HG03571 (cell line): Measurements from ENCODE around the gene MERTK.

Experiments used
- ATAC-seq: cut with Tn5 transposase; IDR thresholded peaks from one replicate; pipeline ENCODE4 v1.9.1; 2021; ENCODE audit not compliant: unreplicated experiment

Gene MERTK

DNA sequence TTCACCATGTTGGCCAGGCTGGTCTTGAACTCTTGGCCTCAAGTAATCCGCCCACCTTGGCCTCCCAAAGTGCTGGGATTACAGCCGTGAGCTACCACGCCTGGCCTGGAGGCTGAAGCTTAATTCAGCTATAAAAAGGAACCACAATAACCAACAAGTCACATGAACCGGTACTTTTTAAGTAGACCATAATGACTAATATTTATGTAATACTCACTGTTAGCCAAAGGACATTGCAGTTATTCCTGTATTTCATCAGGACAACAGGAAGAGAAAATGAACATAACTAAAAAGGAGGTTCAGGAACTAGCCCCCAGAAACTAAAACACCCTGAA lies 107.6 kb downstream of the MERTK start:
- ATAC-seq, result no peak

DNA sequence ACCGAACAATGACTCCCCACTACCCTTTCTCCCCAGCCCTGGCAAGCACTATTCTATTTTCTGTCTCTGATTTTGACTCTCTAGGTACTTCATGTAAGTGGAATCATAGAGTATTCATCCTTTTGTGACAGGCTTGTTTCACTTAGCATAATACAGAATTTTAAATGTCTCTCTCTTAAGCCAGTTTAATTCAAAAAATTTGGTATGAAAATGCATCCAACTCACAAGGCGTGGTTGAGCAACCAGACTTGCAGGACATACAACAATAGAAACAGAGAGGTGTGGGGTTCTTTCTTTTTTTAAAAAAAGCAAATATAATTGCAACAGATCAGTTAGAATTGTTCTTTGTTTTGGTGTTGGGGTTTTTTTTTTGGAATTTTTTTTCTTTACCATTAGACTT lies 109.1 kb downstream of the MERTK start:
- ATAC-seq, result no peak

DNA sequence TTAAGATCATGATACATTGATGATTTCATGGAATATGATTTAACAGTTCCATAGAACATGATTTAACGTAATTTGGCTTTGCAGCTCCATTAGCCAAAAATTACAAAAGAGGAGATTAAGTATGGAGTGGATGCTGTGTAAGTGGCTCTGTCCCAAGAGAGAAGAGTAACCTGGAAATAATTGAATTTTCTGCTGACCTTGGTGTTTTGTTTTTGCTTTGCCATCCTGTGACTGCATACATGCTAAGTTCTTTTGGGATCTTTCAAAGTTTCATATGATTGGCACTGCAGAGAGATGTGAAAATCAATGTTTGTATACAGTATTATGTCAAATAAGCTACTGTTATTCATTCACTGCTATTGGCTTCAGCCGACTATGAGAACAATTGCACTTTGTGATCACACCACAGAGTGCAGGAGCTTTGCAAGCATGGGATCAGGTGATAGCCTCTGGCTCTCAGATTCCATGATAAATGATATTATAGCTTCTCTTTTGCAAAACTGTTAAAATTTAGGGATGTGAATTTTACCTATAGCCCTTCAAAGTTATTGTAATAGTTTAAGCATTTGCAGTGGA lies 110.6 kb downstream of the MERTK start:
- no peak for ATAC-seq

DNA sequence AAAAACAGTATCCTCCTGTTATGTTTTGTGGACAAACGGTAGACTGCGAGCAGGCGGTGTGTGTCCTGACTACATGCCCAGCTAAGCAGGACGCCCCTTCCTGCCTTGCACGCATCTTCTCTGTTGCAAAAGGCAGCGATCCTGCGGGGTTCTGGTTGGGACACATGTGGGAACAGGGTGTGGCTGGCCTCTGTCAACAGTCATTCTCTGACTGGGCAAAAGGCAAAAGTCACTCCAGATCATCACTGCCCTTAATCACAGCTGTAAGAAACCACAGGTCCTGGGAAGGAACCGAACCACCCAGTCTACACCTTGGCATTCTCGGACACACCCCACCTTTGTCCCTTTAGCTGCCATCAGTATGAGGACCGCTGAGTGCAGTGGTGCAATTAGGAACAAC lies 112.3 kb downstream of the MERTK start:
- no peak for ATAC-seq

DNA sequence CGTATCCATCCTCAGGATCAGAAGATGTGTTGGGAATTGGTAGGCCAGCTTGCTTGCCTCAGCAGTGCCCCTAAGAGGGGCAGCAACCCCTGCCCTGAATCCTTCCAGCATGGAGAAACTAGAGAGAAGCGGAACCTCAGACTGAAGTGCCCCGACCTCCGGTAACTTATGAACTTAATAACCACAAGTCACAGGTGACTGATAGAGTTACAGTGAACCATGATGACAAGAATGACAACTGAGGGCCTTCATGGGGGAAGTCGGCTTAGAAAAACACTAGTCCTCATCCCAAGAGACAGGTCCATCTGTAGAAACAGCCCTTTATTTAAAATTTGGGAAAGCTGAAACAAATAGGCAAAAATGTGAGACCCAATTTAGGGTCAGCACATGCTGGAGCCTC lies 114.1 kb downstream of the MERTK start:
- no peak for ATAC-seq

DNA sequence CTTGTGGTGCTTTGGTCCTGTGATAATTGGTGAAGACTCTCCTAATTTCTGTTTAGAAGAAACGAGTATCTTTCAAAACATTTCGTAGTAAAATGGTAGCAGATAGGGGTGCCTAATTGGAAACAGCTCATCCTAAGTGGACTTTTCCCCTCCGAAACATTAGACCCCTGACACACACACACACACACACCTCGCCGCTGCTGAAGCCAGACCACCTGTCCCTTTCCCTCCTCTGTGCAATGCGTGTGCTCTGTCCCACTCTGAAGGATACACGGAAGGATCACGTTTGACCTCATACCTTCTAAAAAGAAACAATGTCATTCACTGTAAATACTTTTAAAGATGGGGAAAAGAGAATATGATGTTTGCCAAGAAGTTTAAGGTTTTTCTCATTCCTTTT lies 120.4 kb downstream of the MERTK start:
- no peak for ATAC-seq

DNA sequence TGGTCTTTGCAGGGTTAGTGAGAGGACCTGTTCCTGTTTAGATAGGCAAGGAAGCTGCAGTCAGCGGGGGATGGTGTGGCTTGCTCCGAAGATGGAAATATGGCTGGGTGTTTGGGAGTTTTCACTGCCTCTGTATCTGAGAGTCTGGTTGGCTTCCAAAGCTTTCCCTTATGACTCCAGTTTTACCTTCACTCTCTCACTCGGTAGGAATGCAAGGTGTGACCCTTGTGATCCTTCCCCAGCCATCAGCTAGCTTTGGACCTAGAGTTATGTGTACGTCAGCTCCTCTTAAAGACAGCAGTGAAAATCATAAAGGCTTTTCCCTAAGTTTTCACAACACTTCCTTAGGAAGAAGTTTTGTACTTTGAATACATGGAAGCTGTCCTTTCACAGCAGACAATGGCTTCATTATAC lies 121.2 kb downstream of the MERTK start:
- ATAC-seq, result no peak

DNA sequence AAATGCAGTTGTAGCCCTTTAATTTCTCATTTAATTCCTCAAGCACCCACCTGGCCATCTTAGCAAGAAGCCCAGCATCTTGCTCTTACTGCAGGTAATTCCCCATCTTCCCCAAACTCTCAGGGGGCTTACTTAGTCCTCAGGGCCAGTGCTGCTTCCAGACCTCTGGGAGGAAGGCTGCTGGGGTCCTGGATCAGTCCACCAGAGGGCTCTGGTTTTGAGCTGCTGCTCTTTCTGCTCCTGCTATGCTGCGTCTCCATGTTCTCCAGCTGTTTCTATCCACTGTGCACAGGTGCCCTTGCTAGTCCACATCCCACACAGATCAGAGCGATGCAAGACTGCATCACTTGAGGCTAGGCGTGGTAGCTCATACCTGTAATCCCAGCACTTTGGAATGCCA lies 122.2 kb downstream of the MERTK start:
- no peak for ATAC-seq

DNA sequence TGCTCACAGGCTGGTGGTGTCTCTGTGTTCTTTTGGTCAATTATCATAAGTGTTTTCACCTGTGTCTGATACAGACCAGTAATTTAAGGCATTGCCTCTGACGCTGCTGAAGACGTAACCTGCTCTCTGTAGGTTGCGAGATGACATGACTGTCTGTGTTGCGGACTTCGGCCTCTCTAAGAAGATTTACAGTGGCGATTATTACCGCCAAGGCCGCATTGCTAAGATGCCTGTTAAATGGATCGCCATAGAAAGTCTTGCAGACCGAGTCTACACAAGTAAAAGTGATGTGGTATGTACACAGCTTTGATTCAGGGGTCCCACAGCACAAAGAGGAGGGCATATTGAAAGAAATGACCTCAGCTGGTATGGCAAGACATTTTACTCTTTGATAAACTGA lies 122.9 kb downstream of the MERTK start:
- ATAC-seq, result no peak

DNA sequence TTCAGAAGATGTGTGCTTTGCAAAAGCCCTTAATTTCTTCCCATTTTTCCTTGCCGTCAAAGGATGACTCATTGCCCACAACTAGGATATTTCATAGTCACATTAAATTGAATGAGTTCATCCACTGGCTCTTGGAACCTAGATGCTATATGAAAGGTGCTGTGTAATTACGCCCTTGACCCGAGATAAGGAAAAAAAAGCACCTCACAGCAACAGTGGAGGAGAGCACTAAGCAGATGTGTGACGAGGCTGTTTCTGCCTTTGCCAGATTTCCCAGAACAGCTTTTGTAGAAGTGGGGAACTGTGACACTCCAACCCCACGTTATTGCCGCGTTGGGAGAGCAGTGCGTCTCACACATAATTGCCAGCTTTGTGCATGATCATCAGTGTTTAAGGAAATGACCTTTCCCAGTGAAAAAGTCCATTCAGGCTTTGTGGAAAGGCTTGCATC lies 123.4 kb downstream of the MERTK start:
- no peak for ATAC-seq

DNA sequence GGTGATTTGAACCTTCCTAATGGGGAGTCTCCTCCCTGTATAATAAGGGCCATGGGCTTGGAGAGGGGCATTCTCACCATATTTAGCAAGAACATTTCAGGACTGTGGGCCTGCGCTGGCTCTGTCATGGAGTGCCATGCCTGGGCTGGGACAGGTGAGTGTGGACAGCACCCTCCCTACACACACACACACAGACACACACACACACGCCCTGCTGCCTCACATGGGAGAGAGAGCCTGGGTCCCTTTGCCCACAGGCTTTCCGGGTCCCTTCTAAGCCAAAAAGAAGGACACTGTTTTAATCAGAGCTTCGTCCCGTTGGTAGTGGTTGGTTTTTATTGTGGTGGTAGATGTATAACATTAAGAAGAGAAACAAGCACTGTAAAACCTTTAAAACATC lies 125.3 kb downstream of the MERTK start:
- ATAC-seq, result no peak

DNA sequence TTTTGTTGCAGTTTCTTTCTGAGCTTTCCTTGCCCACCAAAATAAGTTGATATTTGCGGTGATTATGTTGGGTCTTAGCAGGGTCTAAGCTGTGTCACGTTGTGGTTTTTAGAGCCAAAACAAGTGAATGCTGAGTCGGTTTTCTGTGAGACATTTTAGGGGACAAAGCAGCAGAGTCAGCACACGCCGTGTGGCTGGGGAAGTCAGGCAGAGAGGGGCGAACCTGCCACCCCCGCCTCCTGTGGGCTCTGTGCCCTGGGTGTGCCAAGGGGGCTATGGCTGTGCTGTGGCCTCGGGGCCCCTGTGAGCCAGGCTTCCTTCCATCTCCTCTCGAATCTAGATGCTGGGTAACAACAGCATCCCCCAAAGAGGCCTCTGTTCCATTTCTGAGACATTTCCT lies 125.8 kb downstream of the MERTK start:
- ATAC-seq, result no peak

DNA sequence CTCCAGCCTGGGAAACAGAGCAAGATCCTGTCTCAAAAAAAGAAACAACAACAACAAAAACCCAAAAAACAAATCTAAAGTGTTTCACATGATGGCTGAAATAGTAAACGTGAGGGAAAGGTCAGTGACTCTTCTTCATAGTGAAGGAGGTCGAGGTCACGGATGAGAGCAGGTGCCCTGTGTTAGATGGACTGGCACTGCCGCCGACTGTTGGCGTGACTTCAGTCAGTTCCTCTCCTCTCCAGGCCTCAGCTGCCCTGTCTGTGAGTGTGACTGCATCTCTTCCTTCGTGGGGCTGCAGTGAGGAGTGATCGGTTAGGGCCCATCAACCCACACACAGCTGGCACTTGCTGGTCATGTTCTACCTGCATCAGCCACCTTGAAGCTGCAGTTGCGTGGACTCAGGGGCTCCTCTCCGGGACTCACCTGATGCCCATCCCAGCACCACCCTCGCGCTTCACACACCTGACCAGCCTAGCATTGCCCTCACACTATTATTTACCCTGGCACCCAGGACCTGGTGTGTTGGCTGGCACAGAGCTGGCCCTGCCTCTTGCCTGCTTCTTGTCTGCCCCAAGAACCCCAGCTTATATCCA lies 126.6 kb downstream of the MERTK start:
- no peak for ATAC-seq

DNA sequence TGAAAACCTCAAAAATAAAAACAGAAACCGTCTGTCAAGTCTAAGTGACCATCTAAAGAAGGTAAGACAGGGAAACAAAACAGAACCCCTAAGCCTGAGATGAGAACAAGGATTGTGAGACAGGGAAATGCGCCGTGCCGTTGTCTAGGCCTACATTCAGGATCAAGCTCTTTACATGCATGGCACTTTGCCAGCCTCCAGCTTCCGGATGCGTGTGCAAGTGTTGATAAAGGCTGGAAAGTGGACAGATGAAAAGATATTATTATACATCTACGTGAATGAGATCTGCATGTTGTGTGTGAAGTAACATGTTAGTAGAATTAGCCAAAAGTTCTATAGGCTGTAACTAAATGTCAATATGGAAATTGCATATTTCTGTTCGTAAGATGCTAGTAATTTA lies 128.1 kb downstream of the MERTK start:
- ATAC-seq, result no peak

DNA sequence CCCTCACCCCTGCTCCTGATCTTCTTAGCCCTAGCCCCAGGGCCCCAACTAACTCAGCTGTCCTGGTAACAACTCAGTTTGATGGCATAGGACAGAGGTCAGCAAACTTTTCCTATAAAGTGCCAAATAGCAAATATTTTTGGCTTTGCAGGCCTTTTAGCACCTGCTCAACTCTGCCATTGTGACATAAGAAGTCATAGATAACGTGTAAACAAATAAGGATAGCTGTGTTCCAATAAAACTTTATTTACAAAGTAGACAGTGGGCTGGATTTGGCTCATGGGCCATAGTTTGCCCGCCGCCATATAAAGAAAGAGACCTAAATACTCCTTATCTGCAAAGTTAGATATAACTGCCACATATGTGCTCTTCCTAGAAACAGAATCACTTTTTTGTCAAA lies 129.4 kb downstream of the MERTK start:
- ATAC-seq, result no peak

DNA sequence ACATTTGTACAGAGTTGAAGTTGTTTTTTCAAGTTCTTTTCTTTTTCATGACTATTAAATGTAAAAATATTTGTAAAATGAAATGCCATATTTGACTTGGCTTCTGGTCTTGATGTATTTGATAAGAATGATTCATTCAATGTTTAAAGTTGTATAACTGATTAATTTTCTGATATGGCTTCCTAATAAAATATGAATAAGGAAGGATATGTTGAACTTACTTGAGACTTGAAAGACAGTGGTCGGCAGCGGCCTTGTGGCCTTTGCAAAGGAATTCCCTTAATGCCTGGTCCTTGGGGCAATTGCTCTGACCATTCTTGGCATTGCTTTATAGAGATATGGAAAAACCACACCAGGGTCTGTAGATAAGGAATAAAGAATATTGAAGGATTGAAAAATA lies 130.8 kb downstream of the MERTK start:
- no peak for ATAC-seq

DNA sequence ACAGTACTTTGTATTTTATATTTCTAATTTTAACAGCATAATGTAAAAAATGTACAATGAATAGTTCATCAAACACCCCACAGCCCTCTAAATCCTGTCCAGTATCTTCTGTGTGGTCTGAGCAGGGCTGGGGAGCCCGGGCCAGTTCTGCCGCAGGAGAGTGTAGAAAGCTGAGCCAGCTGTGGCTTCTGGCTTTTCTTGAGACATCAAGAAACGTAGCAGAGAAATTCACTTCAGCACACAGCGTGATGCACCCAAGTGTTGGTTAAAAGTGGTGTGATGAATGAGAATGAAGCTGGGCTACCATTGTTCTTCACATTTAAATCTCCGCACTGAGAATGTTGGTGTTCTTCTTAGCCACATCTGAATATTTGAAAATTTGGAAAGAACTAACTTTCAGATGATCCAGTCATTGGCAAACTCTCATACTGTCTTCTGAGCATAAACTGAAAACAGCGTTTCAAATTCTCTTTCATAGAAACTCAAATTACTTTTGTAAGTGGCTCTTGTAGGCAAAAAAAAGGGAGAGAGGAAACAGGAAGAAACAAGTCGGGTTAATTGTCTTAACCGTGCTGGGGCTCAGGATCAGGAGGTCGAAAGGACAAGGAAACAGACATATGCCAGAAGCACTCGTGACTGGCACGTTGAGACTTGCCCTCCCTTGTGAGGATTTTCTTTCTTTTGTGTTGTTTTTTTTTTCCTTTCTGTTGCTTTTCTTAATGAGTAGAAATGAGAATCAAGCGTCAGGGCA lies 133.2 kb downstream of the MERTK start:
- no peak for ATAC-seq

DNA sequence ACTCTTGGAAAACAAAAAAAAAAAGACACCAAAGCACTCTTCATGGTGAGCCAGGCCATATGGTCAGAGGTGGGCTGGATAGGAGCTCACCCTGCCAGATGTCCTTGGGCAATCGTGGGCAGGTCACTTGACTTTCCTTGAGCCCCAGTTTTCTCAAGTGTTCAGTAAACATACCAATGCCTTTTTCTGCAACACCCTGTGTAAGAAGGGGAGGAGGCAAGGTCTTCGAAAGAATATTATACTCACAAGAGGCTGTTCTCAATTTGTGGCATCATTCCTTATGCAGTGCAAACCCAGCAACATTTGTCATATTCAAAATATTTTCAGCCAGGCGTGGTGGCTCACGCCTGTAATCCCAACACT lies 133.8 kb downstream of the MERTK start:
- ATAC-seq, result no peak

DNA sequence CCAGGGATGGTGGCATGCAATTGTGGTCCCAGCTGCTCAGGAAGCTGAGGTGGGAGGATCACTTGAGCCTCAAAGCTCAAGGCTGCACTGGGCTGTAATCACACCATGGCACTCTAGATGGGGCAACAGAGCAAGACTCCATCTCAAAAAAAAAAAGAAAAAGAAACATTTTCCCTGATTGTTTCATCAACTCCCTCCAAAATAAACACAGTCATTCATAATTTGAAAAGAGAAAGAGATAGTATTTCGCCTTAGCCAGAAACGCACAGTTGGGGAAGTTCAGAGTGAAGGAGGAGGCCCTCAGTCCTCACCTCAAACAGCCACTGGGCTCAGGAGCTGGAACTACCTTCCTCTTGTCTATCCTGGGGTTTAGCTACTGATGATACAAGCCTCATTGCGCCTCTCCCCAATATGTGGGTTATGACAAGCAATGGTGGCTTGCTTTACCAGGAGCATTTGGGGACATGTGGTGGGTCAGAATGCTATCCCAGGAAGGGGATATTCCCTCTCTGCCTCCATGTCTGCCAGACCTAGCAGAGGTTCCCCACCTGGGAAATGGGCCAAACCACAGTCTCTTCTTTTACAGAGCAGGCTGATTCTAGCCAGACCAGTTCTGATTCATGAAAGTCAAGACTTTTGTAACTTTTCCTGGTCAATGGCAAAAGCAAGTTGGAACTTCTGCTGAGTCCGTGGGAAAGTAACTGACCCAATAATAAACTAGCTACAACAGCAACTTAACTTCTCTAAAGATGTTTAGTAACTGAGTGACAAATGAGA lies 134.5 kb downstream of the MERTK start:
- ATAC-seq, result no peak

DNA sequence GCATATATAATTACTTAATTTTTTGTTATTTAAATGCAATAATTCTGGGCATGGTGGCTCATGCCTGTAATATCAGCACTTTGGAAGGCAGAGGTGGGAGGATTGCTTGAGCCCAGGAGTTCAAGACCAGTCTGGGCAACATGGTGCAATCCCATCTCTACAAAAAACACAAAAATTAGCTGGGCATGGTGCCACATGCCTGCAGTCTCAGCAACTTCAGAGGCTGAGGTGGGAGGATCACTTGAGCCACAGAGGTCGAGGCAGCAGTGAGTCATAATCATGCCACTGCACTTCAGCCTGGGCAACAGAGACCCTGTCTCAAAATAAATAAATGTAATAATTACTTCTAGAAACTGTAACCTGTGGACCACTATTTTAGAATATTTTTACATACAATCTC lies 135.2 kb downstream of the MERTK start:
- no peak for ATAC-seq

DNA sequence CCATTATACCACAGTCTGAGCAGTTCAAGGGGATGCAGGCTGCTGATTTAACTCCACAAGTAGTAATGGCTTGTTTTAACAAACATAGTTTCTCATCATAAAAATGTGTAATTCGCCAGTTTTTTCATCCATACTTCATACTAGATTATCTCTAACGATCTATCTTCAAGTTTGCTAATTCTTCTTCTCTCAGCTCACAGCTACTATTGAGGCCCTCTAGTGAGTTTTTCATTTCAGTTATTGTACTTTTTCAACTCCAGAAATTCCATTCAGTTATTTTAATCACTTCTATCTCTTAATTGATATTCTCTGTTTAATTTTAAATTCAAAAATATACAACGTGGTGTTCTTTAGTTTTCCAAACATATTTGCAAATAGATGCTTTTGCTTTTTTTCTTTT lies 136.5 kb downstream of the MERTK start:
- no peak for ATAC-seq

DNA sequence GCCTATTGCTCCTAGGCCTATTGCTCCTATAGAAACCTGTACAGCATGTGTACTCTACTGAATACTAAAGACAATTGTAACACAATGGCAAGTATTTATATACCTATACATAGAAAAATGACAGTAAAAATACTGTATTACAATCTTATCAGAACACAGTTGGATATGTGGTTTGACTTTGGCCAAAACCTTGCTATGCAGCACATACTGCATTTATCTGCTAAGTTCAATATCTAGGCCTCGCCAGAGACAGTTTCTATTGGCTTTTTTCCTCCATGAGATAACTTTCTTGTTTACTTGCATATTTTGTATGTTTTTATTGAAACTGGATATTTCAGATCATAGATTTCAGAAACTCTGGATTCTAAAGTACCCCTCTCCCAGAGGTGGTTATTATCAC lies 137.4 kb downstream of the MERTK start:
- ATAC-seq, result no peak
